IPS-18a (cell line): ENCODE measurements around the gene LRRC4B.
"Not testable (repeated sequence)": the region's sequence is repeated elsewhere in the genome, so short reads cannot be mapped to it uniquely, and the experiment has no call there.

Experiments used
- H3K27ac ChIP-seq: one replicate; pipeline ENCODE4 v1.5.1; 2013; ENCODE audit warnings: low read length
- H3K27me3 ChIP-seq: one replicate; pipeline ENCODE4 v1.6.1; 2013; ENCODE audit warnings: mild to moderate bottlenecking, low read length; ENCODE audit not compliant: control insufficient read depth, insufficient read depth
- H3K36me3 ChIP-seq: one replicate; pipeline ENCODE4 v1.6.1; 2013; ENCODE audit warnings: low read depth, low read length; ENCODE audit not compliant: control insufficient read depth
- H3K4me1 ChIP-seq: one replicate; pipeline ENCODE4 v1.6.1; 2013; ENCODE audit warnings: low read depth, low read length; ENCODE audit not compliant: control insufficient read depth
- H3K4me3 ChIP-seq: one replicate; pipeline ENCODE4 v1.5.1; 2013; ENCODE audit warnings: low read length
- H3K9ac ChIP-seq: one replicate; pipeline ENCODE4 v1.6.1; 2013; ENCODE audit warnings: mild to moderate bottlenecking, low read length, moderate library complexity
- H3K9me3 ChIP-seq: one replicate; pipeline ENCODE4 v1.6.1; 2013; ENCODE audit warnings: low read depth, low read length; ENCODE audit not compliant: control insufficient read depth

The LRRC4B gene, protein sequence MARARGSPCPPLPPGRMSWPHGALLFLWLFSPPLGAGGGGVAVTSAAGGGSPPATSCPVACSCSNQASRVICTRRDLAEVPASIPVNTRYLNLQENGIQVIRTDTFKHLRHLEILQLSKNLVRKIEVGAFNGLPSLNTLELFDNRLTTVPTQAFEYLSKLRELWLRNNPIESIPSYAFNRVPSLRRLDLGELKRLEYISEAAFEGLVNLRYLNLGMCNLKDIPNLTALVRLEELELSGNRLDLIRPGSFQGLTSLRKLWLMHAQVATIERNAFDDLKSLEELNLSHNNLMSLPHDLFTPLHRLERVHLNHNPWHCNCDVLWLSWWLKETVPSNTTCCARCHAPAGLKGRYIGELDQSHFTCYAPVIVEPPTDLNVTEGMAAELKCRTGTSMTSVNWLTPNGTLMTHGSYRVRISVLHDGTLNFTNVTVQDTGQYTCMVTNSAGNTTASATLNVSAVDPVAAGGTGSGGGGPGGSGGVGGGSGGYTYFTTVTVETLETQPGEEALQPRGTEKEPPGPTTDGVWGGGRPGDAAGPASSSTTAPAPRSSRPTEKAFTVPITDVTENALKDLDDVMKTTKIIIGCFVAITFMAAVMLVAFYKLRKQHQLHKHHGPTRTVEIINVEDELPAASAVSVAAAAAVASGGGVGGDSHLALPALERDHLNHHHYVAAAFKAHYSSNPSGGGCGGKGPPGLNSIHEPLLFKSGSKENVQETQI

DNA sequence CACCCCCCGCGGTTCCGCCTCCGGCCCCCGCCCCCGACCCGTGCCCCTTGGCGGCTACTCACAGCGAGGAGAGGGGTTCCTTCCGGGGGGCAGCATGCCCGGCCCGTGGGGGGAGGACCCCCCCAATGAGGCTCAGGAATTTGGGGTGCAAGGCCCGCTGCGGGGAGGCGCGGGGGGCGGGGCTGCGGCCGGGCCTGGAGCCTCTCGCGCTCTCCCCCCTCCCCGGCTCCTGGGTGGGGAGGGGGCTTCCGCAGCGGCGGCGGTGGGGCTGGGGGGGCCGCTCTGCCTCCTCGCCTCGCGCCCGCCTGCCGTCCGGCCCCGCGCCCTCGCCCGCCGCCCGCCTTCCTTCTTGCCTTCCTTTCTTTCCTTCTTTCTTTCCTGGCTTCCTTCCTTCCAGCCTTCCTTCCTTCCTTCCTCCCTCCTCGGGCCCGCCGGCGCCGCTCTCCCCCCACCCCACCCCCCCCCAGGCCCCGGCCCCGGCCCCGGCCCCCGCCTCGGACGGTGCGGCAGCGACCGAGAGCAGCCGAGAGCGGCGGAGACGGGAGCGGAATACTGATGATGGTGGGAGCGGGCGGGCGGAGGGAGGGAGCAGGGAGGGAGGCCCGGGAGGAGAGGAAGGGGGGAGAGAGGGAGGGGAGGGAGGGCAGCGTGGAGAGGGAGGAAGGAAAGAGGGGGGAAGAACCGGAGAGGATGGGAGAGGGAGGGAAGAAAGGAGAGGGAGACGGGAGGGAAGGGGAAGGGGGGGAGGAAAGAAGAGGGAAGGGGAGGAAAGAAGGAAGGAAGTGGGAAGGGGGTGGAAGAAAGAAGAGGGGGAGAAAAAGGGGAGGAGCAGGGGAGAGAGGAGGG, at the start of gene LRRC4B:
LRRC4B (minus strand) TSS at position 554 of the 846 bp plus-strand sequence. CDS start 19,597 bp downstream, outside the sequence.
- H3K36me3 ChIP-seq = no peaks in the 10 kb centered on the region
- H3K9me3 ChIP-seq = no peaks in the 10 kb centered on the region
- peaks cover 41% of the 10 kb centered on the region for H3K27me3 ChIP-seq
- H3K4me3 ChIP-seq = peak within 1 kb of the TSS; percentile 51
- peaks cover 11% of the 10 kb centered on the region for H3K4me1 ChIP-seq
- H3K9ac ChIP-seq = no peak within 1 kb of the TSS
- no peak within 1 kb of the TSS for H3K27ac ChIP-seq

DNA sequence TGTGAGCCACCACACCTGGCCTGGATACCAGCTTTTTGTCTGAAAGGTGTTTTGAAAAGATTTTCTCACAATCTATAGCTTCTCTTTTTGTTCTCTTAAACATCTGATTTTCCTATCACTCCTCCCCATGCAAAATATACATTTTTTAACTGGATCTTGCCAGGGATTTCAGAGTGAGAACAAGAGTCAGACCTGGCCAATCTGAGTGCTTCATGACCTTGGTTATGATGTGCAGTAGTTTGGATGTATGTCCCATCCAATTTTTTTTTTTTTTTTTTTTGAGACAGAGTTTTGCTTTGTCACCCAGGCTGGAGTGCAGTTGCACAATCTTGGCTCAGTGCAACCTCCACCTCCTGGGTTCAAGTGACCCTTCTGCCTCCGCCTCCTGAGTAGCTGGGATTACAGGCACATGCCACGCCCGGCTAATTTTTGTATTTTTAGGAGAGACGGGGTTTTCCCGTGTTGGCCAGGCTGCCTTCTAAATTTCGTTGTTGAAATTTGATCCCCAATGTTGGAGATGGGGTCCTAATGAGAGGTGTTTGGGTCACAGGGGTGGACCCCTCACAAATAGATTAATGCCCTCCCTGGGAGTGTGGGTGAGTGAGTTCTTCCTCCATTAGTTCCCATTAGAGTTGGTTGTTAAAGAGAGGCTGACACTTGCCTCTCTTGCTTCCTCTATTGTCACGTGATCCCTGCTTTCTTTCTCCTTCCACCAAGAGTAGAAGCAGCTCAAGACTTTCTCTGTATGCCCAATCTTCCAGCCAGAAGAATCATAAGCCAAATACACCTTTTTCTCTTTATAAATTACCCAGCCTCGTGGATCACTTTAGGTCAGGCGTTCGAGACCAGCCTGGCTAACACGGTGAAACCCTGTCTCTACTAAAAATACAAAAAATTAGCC, 44.5 kb upstream of the LRRC4B start:
- not testable (repeated sequence) for H3K27ac ChIP-seq, H3K4me1 ChIP-seq, H3K4me3 ChIP-seq, H3K9me3 ChIP-seq, H3K36me3 ChIP-seq, H3K27me3 ChIP-seq, H3K9ac ChIP-seq

DNA sequence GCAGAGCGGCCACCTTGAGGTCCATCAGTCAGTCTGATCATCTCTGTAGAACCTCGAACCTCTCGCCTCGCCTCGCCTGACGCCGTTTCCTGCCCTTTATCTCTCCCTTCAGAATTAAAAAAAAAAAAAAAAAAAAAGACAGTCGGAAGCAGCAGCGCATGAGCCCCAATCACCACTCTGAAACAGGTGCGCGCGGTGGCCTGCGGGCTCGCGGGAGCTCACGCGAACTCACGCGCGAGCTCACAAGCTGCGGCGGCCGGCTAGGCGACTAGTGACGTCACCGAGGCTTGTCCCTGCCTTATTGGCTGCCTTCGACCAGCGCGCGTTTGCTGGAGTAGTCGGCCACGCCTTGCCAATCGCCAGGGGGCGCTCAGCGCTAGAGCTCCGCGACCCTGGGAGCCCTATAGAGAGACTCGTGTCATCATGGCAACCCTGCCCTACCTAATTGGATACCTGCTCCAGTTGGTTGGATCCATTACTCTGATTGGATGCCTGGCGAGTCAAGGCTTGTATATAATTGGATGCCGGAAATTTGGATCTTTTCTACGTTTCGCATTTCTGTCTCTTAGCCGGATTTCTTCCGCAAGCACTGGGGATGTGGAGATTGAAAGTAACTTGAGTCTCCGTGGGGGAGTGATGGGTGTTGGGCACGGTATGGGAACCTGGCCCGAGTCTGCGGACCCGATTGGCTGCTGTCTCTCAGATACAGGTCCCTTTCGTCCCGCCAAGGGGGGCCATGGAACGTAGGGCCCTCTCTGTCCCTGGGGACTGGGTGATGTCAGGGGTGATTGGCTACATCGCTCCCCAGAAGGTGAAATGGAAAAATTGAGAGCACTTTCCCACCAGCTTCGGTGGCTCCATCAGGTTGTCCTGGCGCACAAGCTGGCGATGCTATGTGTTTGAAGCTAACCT, 39.9 kb upstream of the LRRC4B start:
- H3K9me3 ChIP-seq = no peaks in the 10 kb centered on the region
- H3K4me1 ChIP-seq = no peaks in the 10 kb centered on the region
- H3K9ac ChIP-seq = no peak overlapping the region
- peaks cover 29% of the 10 kb centered on the region for H3K27me3 ChIP-seq
- no peak overlapping the region for H3K27ac ChIP-seq
- no peaks in the 10 kb centered on the region for H3K36me3 ChIP-seq
- H3K4me3 ChIP-seq = peak overlapping the region; percentile 61

DNA sequence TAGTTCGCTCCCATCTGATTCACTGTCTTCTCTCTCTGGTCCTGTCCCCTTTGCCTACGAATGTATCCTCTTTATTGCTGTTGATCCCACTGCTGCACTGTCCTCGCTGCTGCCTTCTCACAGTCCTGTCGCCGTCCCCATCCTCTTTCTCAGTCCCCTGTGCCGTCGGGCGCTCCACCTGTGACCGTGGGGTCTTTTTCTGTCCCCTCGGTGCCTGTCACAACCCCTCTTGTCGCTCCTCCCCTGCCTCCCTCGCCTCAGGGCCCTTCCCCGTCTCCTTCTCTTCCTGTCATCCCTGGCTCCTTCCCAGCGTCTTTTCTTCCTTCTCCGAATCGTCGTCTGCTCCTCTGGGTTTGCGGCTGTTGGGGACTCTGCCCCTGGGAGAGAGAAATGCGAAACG, 39.2 kb upstream of the LRRC4B start:
- no peaks in the 10 kb centered on the region for H3K9me3 ChIP-seq
- peak overlapping the region; percentile 44 for H3K4me3 ChIP-seq
- H3K36me3 ChIP-seq = no peaks in the 10 kb centered on the region
- H3K27me3 ChIP-seq = peaks cover 37% of the 10 kb centered on the region
- H3K4me1 ChIP-seq = no peaks in the 10 kb centered on the region
- H3K27ac ChIP-seq = no peak overlapping the region
- H3K9ac ChIP-seq = no peak overlapping the region

DNA sequence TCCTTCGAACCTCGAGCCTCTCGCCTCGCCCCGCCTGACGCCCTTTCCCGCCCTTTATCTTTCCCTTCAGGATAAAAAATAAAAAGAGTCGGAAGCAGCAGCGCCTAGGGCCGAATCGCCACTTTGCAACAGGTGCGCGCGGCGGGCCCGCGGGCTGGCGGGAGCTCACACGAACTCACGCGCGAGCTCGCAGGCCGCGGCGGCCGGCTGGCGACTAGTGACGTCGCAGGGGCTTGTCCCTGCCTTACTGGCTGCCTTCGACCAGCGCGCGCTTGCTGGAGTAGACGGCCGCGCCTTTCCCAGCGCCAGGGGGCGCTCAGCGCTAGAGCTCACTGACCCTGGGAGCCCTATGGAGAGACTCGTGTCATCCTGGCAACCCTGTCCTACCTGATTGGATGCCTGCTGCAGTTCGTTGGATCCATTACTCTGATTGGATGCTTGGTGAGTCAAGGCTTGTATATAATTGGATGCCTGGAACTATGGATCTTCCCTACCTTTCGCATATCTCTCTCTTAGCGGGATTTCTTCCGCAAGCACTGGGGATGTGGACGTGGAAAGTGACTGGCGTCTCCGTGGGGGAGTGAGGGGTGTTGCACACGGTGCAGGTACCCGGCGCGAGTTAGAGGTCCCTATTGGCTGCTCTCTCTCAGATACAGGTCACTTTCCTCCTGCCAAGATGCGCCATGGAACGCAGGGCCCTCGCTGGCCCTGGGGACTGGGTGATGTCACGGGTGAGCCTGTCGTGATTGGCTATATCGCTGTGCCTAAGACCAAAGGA, 38.0 kb upstream of the LRRC4B start:
- not testable (repeated sequence) for H3K9me3 ChIP-seq, H3K36me3 ChIP-seq, H3K27ac ChIP-seq, H3K4me1 ChIP-seq, H3K9ac ChIP-seq, H3K4me3 ChIP-seq
- peaks cover 48% of the 10 kb centered on the region for H3K27me3 ChIP-seq

DNA sequence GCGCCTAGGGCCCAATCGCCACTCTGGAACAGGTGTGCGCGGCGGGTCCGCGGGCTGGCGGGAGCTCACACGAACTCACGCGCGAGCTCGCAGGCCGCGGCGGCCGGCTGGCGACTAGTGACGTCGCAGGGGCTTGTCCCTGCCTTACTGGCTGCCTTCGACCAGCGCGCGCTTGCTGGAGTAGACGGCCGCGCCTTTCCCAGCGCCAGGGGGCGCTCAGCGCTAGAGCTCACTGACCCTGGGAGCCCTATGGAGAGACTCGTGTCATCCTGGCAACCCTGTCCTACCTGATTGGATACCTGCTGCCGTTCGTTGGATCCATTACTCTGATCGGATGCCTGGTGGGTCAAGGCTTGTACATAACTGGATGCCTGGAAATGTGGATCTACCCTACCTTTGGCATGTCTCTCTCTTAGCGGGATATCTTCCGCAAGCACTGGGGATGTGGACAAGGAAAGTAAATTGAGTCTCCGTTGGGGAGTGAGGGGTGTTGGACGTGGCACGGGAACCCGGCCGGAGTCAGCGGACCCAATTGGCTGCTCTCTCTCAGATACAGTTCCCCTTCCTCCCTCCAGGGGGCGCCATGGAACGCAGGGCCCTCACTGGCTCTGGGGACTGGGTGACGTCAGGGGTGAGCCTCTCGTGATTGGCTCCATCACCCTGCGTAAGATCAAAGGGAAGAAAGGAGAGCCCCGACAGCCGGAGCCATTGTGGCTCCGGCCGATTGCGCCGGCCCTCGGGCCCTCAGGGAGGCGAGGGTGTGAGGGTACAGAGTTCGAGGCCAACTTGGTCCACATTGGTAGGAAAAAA, 36.2 kb upstream of the LRRC4B start:
- H3K27ac ChIP-seq, H3K9ac ChIP-seq, H3K4me3 ChIP-seq, H3K36me3 ChIP-seq, H3K9me3 ChIP-seq, H3K4me1 ChIP-seq: not testable (repeated sequence)
- H3K27me3 ChIP-seq = peaks cover 50% of the 10 kb centered on the region

DNA sequence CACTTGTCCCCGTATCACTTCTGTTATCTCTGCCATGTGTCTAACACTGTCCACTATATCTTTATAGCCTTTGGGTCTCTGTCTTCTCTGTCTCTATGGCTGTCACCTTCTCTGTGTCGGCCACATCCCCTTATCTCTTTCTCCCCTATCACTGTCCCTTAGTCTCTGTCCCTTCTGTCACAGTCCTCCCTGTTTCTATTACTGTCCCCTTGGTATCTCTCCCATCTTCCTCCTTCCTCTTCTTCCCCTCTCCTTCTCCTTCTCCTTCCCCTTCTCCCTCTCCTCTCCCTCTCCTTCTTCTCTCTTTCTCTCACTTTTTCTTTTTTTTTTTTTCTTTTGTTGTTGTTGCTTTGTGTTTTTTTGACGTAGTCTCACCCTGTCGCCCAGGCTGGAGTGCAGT, 34.7 kb upstream of the LRRC4B start:
- H3K27me3 ChIP-seq = peaks cover 50% of the 10 kb centered on the region
- no peaks in the 10 kb centered on the region for H3K9me3 ChIP-seq
- H3K36me3 ChIP-seq = no peaks in the 10 kb centered on the region
- H3K27ac ChIP-seq = no peak overlapping the region
- no peaks in the 10 kb centered on the region for H3K4me1 ChIP-seq
- H3K9ac ChIP-seq = no peak overlapping the region
- H3K4me3 ChIP-seq = no peak overlapping the region

DNA sequence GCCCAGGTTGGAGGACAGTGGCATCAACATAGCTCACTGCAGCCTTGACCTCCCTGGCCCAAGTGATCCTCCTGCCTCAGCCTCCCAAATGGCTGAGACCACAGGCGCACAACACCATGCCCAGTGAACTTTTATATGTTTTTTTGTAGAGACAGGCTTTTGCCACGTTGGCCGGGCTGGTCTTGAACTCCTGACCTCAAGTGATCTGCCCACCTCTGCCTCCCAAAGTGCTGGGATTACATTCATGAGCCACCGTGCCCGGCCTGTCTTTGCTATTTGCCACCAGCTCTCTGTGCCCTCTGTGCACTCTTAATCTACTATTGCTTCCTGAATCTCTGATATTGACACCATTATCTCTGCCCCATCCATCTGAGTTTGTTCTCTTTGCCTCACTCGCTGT, 34.3 kb upstream of the LRRC4B start:
- H3K27ac ChIP-seq = no peak overlapping the region
- no peak overlapping the region for H3K4me3 ChIP-seq
- H3K9ac ChIP-seq = no peak overlapping the region
- H3K36me3 ChIP-seq = no peaks in the 10 kb centered on the region
- H3K9me3 ChIP-seq = no peaks in the 10 kb centered on the region
- H3K27me3 ChIP-seq = peaks cover 46% of the 10 kb centered on the region
- H3K4me1 ChIP-seq = no peaks in the 10 kb centered on the region

DNA sequence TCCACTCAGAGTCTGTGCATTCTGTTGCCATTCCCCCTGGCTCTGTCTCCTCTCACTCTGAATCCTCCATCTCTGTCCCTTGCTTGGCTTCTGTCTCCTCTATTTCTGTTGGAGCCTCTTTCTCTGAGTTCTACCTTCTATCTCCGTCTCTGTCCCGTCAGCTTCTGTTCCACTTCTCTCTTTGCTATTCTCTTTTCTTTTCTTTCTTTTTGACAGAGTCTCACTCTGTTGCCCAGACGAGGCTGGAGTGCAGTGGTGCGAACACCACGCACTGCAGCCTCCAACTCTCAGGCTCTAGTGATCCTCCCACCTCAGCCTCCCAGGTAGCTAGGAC, 33.8 kb upstream of the LRRC4B start:
- Histone ChIP-seq H3K4me3 (no peak overlapping the region), H3K27ac (no peak overlapping the region), H3K9me3 (no peaks in the 10 kb centered on the region), H3K27me3 (peaks cover 42% of the 10 kb centered on the region), H3K36me3 (no peaks in the 10 kb centered on the region), H3K4me1 (no peaks in the 10 kb centered on the region), H3K9ac (no peak overlapping the region)
